Dermis lymphatic vessel endothelial cell (primary cell): Measurements from ENCODE around the gene ITLN1. TPM values are rescaled to one million over a fixed set of nuclear protein-coding genes. Genes with fewer than 3 reads are reported as not detected.

Source experiments
- total RNA-seq: library from RNA; depleted of rRNA; stranded (reverse); fragments of >200 nt; gene quantifications from 2 replicates; pipeline ENCODE4 v1.2.1, GENCODE V29; 2014

Gene ITLN1
- not detected in 2 replicates for total RNA-seq

GRCh38 chr1:160885042-160885441, at the start of gene ITLN1:
TSS of gene ITLN1 (minus strand) at chr1:160885180. CDS start at chr1:160884877, 303 bp downstream.

GRCh38 chr1:160862203-160863060, 22.5 kb downstream of the ITLN1 start, which contains the start of gene CD244:
TSS of gene CD244 (minus strand) at chr1:160862887. CDS start at chr1:160862677, 210 bp downstream.

Other genes with a start within 250 kb of the ITLN1 start
- gene SLAMF1, start 238.1 kb downstream of the ITLN1 start, total RNA-seq = 0.43 TPM in 1 of 2 replicates, not detected in the other
- not detected in 2 replicates for gene CD48, start 173.4 kb downstream of the ITLN1 start, total RNA-seq
- gene SLAMF7, start 145.9 kb downstream of the ITLN1 start, total RNA-seq = not detected in 2 replicates
- gene LY9, start 89.0 kb downstream of the ITLN1 start, total RNA-seq = not detected in 2 replicates
- not detected in 2 replicates for gene CD244, start 22.3 kb downstream of the ITLN1 start, total RNA-seq
- 0.09 TPM in 1 of 2 replicates, not detected in the other for gene ITLN2, start 69.6 kb upstream of the ITLN1 start, total RNA-seq
- gene F11R, start 136.0 kb upstream of the ITLN1 start, total RNA-seq = 111 and 184 TPM in 2 replicates
- 9.1 and 15.4 TPM in 2 replicates for gene TSTD1, start 153.8 kb upstream of the ITLN1 start, total RNA-seq
- gene USF1, start 160.8 kb upstream of the ITLN1 start, total RNA-seq = 85.4 and 91.7 TPM in 2 replicates
- not detected in 2 replicates for gene ARHGAP30, start 184.7 kb upstream of the ITLN1 start, total RNA-seq
- gene NECTIN4, start 204.4 kb upstream of the ITLN1 start, total RNA-seq = under 0.01 and 0.34 TPM in 2 replicates
- gene KLHDC9, start 213.2 kb upstream of the ITLN1 start, total RNA-seq = 0.95 and 1.6 TPM in 2 replicates
- 38.9 and 39.4 TPM in 2 replicates for gene PFDN2, start 232.9 kb upstream of the ITLN1 start, total RNA-seq
- gene NIT1, start 232.9 kb upstream of the ITLN1 start, total RNA-seq = 9.1 and 12.4 TPM in 2 replicates
- 43.3 and 50.0 TPM in 2 replicates for gene DEDD, start 247.5 kb upstream of the ITLN1 start, total RNA-seq